ENCODE measurements around the gene NOX4. TPM values are rescaled to one million over a fixed set of nuclear protein-coding genes. Genes with fewer than 3 reads are reported as not detected.

Gene NOX4
- total and polyA plus RNA-seq, 4 experiments from 2014 or later = not detected

DNA sequence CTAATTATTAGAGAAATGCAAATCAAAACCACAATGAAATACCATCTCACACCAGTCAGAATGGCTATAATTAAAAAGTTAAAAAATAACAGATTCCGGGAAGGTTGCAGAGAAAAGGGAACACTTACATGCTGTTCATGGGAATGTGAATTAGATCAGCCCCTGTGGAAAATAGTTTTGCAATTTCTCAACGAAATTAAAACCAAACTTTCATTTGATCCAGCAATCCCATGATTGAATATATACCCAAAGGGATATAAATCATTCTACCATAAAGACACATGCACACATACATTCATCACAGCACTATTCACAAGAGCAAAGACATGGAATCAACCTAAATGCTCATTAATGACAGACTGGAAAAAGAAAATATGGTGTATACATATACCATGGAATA is 32.5 kb downstream of the NOX4 start:
- Mint-ChIP-seq H3K4me1 (no peaks in the 10 kb centered on the region), H3K9me3 (peaks cover 0 to 16% (median 5%) of the 10 kb centered on the region in 8 donors), H3K36me3 (no peaks in the 10 kb centered on the region), H3K27ac (no peak overlapping the region), H3K27me3 (no peaks in the 10 kb centered on the region), H3K4me3 (no peak overlapping the region)
- Histone ChIP-seq H3K27me3 (ENCODE audit: insufficient read depth, low read length) (no peaks in the 10 kb centered on the region), H3K4me3 (ENCODE audit: low read length in 2 of 2) (no peak overlapping the region), H3K36me3 (ENCODE audit: insufficient read depth, low read length) (no peaks in the 10 kb centered on the region), H3K4me1 (ENCODE audit: insufficient read depth, low read length) (no peaks in the 10 kb centered on the region), H3K27ac (ENCODE audit: low read depth, low read length) (no peak overlapping the region), H3K9me3 (ENCODE audit: control insufficient read depth in 1 of 2, low read length in 2 of 2) (no peaks in the 10 kb centered on the region)
- CTCF ChIA-PET (ENCODE audit: partially characterized antibody) = no interaction called here
- no peak for DNase-seq
- intact Hi-C loops (cut with micrococcal nuclease) = no loop called here
- POLR2A ChIA-PET (ENCODE audit: partially characterized antibody) = no interaction called here

DNA sequence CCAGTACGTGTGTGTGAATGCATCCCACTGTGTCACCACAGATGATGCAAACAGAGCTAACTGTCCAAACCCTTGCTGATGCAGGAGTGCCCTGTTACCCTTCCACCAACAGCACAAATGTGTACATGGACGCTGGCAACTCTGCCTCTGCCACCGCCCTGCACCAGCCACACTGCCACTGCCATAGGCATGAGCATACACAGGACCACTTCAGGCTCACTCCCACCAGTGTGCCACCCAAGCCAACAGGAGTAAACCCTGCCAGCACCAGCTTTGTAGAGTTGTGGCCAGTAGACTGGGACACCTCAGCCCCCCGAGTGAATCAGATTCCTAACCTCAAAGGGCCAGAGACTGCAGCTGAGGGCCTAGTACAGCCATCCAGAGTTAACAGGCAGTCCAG is 34.0 kb downstream of the NOX4 start:
- Histone ChIP-seq H3K4me1 (ENCODE audit: insufficient read depth, low read length) (no peaks in the 10 kb centered on the region), H3K27ac (ENCODE audit: low read depth, low read length) (no peak overlapping the region), H3K27me3 (ENCODE audit: insufficient read depth, low read length) (no peaks in the 10 kb centered on the region), H3K9me3 (ENCODE audit: control insufficient read depth in 1 of 2, low read length in 2 of 2) (no peaks in the 10 kb centered on the region), H3K36me3 (ENCODE audit: insufficient read depth, low read length) (no peaks in the 10 kb centered on the region), H3K4me3 (ENCODE audit: low read length in 2 of 2) (no peak overlapping the region)
- Mint-ChIP-seq H3K27ac (no peak overlapping the region), H3K4me1 (no peaks in the 10 kb centered on the region), H3K36me3 (no peaks in the 10 kb centered on the region), H3K4me3 (no peak overlapping the region), H3K9me3 (peaks cover 0 to 17% (median 5%) of the 10 kb centered on the region in 8 donors), H3K27me3 (no peaks in the 10 kb centered on the region)
- DNase-seq = no peak
- ChIA-PET POLR2A (ENCODE audit: partially characterized antibody) (no interaction called here), CTCF (ENCODE audit: partially characterized antibody) (no interaction called here)
- intact Hi-C loops (cut with micrococcal nuclease) = no loop called here

DNA sequence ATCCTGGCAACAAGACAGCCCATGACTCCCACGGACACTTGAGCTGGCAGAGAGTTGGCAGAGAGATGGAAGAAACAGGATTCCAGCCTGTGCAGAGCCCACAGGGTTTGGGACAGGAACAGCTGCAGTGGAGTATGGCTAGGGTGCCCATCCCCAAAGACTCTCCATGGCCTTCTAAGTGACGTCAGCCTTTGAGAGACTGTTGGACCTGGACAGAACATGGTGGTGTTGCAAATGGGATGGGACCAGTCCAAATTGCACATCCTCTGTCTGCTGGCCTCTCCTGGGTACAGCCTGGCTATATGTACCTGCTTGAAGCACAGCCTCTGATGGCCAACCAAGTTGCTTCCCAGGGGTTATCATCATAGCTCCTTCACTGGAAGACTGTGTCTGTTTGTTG is 34.5 kb downstream of the NOX4 start:
- H3K9me3 ChIP-seq (ENCODE audit: control insufficient read depth in 1 of 2, low read length in 2 of 2) = no peaks in the 10 kb centered on the region
- Mint-ChIP-seq H3K27ac (no peak overlapping the region), H3K9me3 (peaks cover 0 to 18% (median 4%) of the 10 kb centered on the region in 8 donors), H3K27me3 (no peaks in the 10 kb centered on the region), H3K4me3 (no peak overlapping the region), H3K4me1 (no peaks in the 10 kb centered on the region), H3K36me3 (no peaks in the 10 kb centered on the region)
- H3K27ac ChIP-seq (ENCODE audit: low read depth, low read length) = no peak overlapping the region
- POLR2A ChIA-PET (ENCODE audit: partially characterized antibody) = no interaction called here
- H3K36me3 ChIP-seq (ENCODE audit: insufficient read depth, low read length) = no peaks in the 10 kb centered on the region
- intact Hi-C loops (cut with micrococcal nuclease) = no loop called here
- H3K4me3 ChIP-seq (ENCODE audit: low read length in 2 of 2) = no peak overlapping the region
- no peak for DNase-seq
- H3K4me1 ChIP-seq (ENCODE audit: insufficient read depth, low read length) = no peaks in the 10 kb centered on the region
- no peaks in the 10 kb centered on the region for H3K27me3 ChIP-seq (ENCODE audit: insufficient read depth, low read length)
- CTCF ChIA-PET (ENCODE audit: partially characterized antibody) = no interaction called here

DNA sequence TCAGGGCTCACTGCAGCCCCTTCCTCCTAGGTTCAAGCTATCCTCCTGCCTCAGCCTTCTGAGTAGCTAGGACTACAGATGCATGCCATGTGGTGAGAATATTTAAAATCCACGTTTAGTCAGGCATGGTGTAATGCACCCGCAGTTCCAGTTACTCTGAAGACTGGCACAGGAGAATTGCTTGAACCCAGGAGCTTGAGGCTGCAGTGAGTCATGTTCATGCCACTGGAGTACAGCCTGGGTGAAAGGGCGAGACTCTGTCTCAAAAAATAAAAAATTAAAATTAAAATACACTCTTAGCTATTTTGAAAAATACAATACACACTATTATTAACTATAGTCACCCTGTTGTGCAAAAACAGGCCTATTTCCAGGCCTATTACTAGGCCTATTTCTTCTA is 38.4 kb downstream of the NOX4 start:
- H3K27ac ChIP-seq (ENCODE audit: low read depth, low read length) = no peak overlapping the region
- no peak overlapping the region for H3K4me3 Mint-ChIP-seq
- POLR2A ChIA-PET (ENCODE audit: partially characterized antibody) = no interaction called here
- no peaks in the 10 kb centered on the region for H3K27me3 ChIP-seq (ENCODE audit: insufficient read depth, low read length)
- no peaks in the 10 kb centered on the region for H3K4me1 ChIP-seq (ENCODE audit: insufficient read depth, low read length)
- H3K9me3 ChIP-seq (ENCODE audit: control insufficient read depth in 1 of 2, low read length in 2 of 2) = no peaks in the 10 kb centered on the region
- no peaks in the 10 kb centered on the region for H3K36me3 Mint-ChIP-seq
- CTCF ChIA-PET (ENCODE audit: partially characterized antibody) = no interaction called here
- H3K4me1 Mint-ChIP-seq = no peaks in the 10 kb centered on the region
- intact Hi-C loops (cut with micrococcal nuclease) = no loop called here
- H3K9me3 Mint-ChIP-seq = peaks cover 0 to 9% (median under 1%) of the 10 kb centered on the region in 8 donors
- no peaks in the 10 kb centered on the region for H3K27me3 Mint-ChIP-seq
- no peaks in the 10 kb centered on the region for H3K36me3 ChIP-seq (ENCODE audit: insufficient read depth, low read length)
- H3K27ac Mint-ChIP-seq = no peak overlapping the region
- no peak for DNase-seq
- H3K4me3 ChIP-seq (ENCODE audit: low read length in 2 of 2) = no peak overlapping the region

DNA sequence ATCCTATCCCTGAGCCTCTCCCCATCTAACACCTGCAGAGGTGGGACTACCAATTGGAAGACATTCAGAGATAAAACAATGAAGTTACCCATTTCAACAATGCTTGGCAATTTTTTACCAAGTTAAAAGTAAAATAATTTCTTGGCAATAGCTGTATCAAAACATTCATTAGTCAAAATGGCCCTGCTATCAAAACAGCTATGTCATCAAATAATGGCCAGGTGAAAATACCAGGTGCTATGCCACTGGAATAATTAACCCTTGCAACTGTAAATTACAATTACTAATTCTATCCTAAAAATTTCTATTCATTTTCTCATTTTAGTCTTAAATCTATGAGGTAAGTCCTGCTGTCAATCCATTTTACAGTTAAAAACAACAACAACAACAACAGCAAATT is 43.3 kb downstream of the NOX4 start:
- H3K27me3 ChIP-seq (ENCODE audit: insufficient read depth, low read length) = no peaks in the 10 kb centered on the region
- no peak overlapping the region for H3K27ac Mint-ChIP-seq
- no peaks in the 10 kb centered on the region for H3K9me3 ChIP-seq (ENCODE audit: control insufficient read depth in 1 of 2, low read length in 2 of 2)
- POLR2A ChIA-PET (ENCODE audit: partially characterized antibody) = no interaction called here
- H3K36me3 Mint-ChIP-seq = no peaks in the 10 kb centered on the region
- no peaks in the 10 kb centered on the region for H3K27me3 Mint-ChIP-seq
- no peak for DNase-seq
- no peaks in the 10 kb centered on the region for H3K4me1 Mint-ChIP-seq
- H3K4me1 ChIP-seq (ENCODE audit: insufficient read depth, low read length) = no peaks in the 10 kb centered on the region
- CTCF ChIA-PET (ENCODE audit: partially characterized antibody) = no interaction called here
- no peak overlapping the region for H3K4me3 Mint-ChIP-seq
- H3K4me3 ChIP-seq (ENCODE audit: low read length in 2 of 2) = no peak overlapping the region
- intact Hi-C loops (cut with micrococcal nuclease) = no loop called here
- H3K9me3 Mint-ChIP-seq = peaks cover 0 to 8% (median 3%) of the 10 kb centered on the region in 8 donors
- no peaks in the 10 kb centered on the region for H3K36me3 ChIP-seq (ENCODE audit: insufficient read depth, low read length)
- no peak overlapping the region for H3K27ac ChIP-seq (ENCODE audit: low read depth, low read length)

DNA sequence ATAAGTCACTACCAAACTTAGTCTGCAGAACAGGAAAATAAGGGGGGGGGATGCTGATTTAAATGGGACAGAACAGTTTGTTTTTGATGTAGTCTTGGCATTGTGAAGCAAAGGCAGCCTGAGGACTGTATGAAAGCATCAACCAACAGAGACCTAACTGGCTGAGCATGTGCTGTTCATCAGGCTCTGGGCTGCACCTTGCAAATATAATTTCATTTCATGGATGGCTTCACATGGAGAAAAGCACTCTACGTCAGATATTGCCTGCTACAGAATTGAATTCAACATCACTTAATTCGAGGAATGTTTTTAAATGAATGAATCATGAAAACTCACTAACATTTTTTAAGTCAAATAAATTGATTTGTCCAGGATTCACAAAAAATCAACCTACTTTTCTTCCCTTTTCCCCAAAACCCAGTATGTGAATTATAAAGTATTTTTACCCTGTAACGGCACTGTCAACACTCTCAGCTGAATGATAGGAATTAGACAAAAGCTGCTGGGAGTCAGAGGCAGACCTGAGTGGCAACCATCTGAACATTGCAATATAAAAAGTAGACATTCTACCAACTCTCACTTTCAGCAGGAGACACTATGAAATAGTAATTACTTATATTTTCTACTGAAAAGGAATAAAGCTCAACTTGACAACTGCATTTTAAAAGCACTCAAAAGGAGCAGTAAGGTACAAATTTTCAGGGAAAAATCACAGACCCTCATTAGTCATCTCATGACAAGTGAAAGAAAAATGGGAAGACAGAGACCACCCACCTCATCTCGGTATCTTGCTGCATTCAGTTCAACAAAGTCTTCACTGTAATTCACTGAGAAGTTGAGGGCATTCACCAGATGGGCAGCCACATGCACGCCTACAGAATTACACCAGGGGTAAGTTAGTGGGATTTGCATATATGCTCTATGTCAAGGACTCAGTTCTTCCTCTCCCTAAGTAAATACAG is 47.5 kb downstream of the NOX4 start:
- CTCF ChIA-PET (ENCODE audit: partially characterized antibody) = no interaction called here
- peaks cover 0 to 1% of the 10 kb centered on the region in 2 donors for H3K27me3 Mint-ChIP-seq
- no peaks in the 10 kb centered on the region for H3K9me3 ChIP-seq (ENCODE audit: control insufficient read depth in 1 of 2, low read length in 2 of 2)
- no peaks in the 10 kb centered on the region for H3K36me3 Mint-ChIP-seq
- POLR2A ChIA-PET (ENCODE audit: partially characterized antibody) = no interaction called here
- H3K4me1 ChIP-seq (ENCODE audit: insufficient read depth, low read length) = no peaks in the 10 kb centered on the region
- H3K4me1 Mint-ChIP-seq = no peaks in the 10 kb centered on the region
- H3K9me3 Mint-ChIP-seq = peaks cover 0 to 6% (median 4%) of the 10 kb centered on the region in 8 donors
- no peaks in the 10 kb centered on the region for H3K27me3 ChIP-seq (ENCODE audit: insufficient read depth, low read length)
- DNase-seq = no peak
- H3K4me3 ChIP-seq (ENCODE audit: low read length in 2 of 2) = no peak overlapping the region
- intact Hi-C loops (cut with micrococcal nuclease) = no loop called here
- no peak overlapping the region for H3K4me3 Mint-ChIP-seq
- H3K36me3 ChIP-seq (ENCODE audit: insufficient read depth, low read length) = no peaks in the 10 kb centered on the region
- no peak overlapping the region for H3K27ac ChIP-seq (ENCODE audit: low read depth, low read length)
- no peak overlapping the region for H3K27ac Mint-ChIP-seq

DNA sequence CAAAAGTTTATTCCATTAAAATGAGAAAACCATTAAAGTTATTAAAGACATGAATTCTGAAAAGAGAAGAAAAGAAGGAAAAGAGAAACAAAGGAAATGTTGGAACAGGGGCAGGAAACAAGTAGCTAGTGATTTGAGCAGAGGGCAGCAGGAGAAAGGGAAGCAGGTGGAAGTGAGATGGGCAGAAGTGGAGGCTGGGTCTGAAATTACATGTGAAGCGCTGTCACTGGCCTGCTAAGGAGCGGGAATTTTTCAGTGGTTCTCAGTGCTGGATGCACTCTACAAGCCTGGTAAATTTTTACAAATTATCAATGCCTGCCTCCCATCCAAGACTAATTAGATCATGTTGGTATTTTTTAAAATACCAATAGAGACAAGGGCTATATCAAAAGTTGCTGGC is 48.4 kb downstream of the NOX4 start:
- no peak overlapping the region for H3K4me3 ChIP-seq (ENCODE audit: low read length in 2 of 2)
- no peak for DNase-seq
- no peaks in the 10 kb centered on the region for H3K9me3 ChIP-seq (ENCODE audit: control insufficient read depth in 1 of 2, low read length in 2 of 2)
- Mint-ChIP-seq H3K36me3 (no peaks in the 10 kb centered on the region), H3K27me3 (peaks cover 0 to 1% of the 10 kb centered on the region in 2 donors), H3K4me1 (no peaks in the 10 kb centered on the region), H3K4me3 (no peak overlapping the region), H3K9me3 (peaks cover 0 to 6% (median 4%) of the 10 kb centered on the region in 8 donors), H3K27ac (no peak overlapping the region)
- no peaks in the 10 kb centered on the region for H3K27me3 ChIP-seq (ENCODE audit: insufficient read depth, low read length)
- no peak overlapping the region for H3K27ac ChIP-seq (ENCODE audit: low read depth, low read length)
- ChIA-PET POLR2A (ENCODE audit: partially characterized antibody) (no interaction called here), CTCF (ENCODE audit: partially characterized antibody) (no interaction called here)
- H3K4me1 ChIP-seq (ENCODE audit: insufficient read depth, low read length) = no peaks in the 10 kb centered on the region
- no peaks in the 10 kb centered on the region for H3K36me3 ChIP-seq (ENCODE audit: insufficient read depth, low read length)
- intact Hi-C loops (cut with micrococcal nuclease) = no loop called here

Measured in CD4-positive, alpha-beta memory T cell (primary cell).